Neuronal stem cell (in vitro differentiated cells): ENCODE results near the gene THSD4.

Experiments
- DNase-seq: peaks from one replicate; pipeline ENCODE4 v3.0.0-alpha.2; 2013; ENCODE audit warnings: low spot score
- H2AFZ ChIP-seq: one replicate; pipeline ENCODE4 v1.6.1; 2013; ENCODE audit warnings: mild to moderate bottlenecking, low read length, inconsistent platforms
- H2AK5ac ChIP-seq: 2 replicates; pipeline ENCODE4 v1.6.1; 2013; ENCODE audit warnings: low read depth, mild to moderate bottlenecking, inconsistent platforms, low read length, moderate library complexity, mixed read lengths
- H2BK120ac ChIP-seq: 2 replicates; pipeline ENCODE4 v1.6.1; 2013; ENCODE audit warnings: low read depth, mild to moderate bottlenecking, inconsistent platforms, low read length, moderate library complexity, mixed read lengths
- H2BK12ac ChIP-seq: one replicate; pipeline ENCODE4 v1.6.1; 2013; ENCODE audit warnings: low read length, inconsistent platforms
- H2BK15ac ChIP-seq: 2 replicates; pipeline ENCODE4 v1.6.1; 2013; ENCODE audit warnings: mild to moderate bottlenecking, low read length, inconsistent platforms, mixed read lengths
- H2BK5ac ChIP-seq: one replicate; pipeline ENCODE4 v1.6.1; 2013; ENCODE audit warnings: inconsistent platforms, mild to moderate bottlenecking, low read length, moderate library complexity
- H3K14ac ChIP-seq: one replicate; pipeline ENCODE4 v1.6.1; 2013; ENCODE audit warnings: low read length, inconsistent platforms
- H3K18ac ChIP-seq: 2 replicates; pipeline ENCODE4 v1.6.1; 2013; ENCODE audit warnings: low read length, inconsistent platforms
- H3K23ac ChIP-seq: 2 replicates; pipeline ENCODE4 v1.6.1; 2013; ENCODE audit warnings: low read depth, mild to moderate bottlenecking, mixed read lengths, low read length, inconsistent platforms; ENCODE audit not compliant: poor library complexity
- H3K27ac ChIP-seq: replicated peaks from 3 replicates; pipeline ENCODE4 v1.5.1; 2013; ENCODE audit warnings: low read length, inconsistent platforms
- H3K27me3 ChIP-seq, 3 experiments: 2 replicates each; pipeline ENCODE4 v1.6.1; 2013; ENCODE audit warnings: low read length in 3 of 3, mild to moderate bottlenecking in 2 of 3, inconsistent platforms in 1 of 3, low read depth in 1 of 3, mixed read lengths in 1 of 3, moderate library complexity in 1 of 3; ENCODE audit not compliant: control insufficient read depth in 3 of 3, insufficient read depth in 3 of 3
- H3K36me3 ChIP-seq, 2 donors: replicated peaks in 1 of 2; 2 replicates each; pipeline ENCODE4 v1.6.1; 2013; ENCODE audit warnings: low read length in 2 of 2; ENCODE audit not compliant: control insufficient read depth in 2 of 2, insufficient read depth in 2 of 2
- H3K4ac ChIP-seq: 2 replicates; pipeline ENCODE4 v1.6.1; 2013; ENCODE audit warnings: inconsistent platforms, mild to moderate bottlenecking, low read length, moderate library complexity
- H3K4me1 ChIP-seq, 2 donors: 1 replicate in 1 of 2; 2 replicates in 1 of 2; pipeline ENCODE4 v1.6.1; 2013; ENCODE audit warnings: low read length in 2 of 2, low read depth in 1 of 2; ENCODE audit not compliant: control insufficient read depth in 2 of 2, insufficient read depth in 1 of 2
- H3K4me2 ChIP-seq: one replicate; pipeline ENCODE4 v1.6.1; 2013; ENCODE audit warnings: mild to moderate bottlenecking, low read length, inconsistent platforms; ENCODE audit not compliant: insufficient read depth, poor library complexity, severe bottlenecking
- H3K4me3 ChIP-seq, 2 donors: 2 replicates each; pipeline ENCODE4 v1.5.1; 2013; ENCODE audit warnings: low read length in 2 of 2, mild to moderate bottlenecking in 2 of 2, inconsistent platforms in 1 of 2, moderate library complexity in 1 of 2
- H3K79me1 ChIP-seq: one replicate; pipeline ENCODE4 v1.6.1; 2013; ENCODE audit warnings: low read depth, mild to moderate bottlenecking, inconsistent platforms, low read length, moderate library complexity
- H3K9ac ChIP-seq: one replicate; pipeline ENCODE4 v1.6.1; 2013; ENCODE audit warnings: mild to moderate bottlenecking, low read depth, low read length, inconsistent platforms; ENCODE audit not compliant: poor library complexity
- H3K9me3 ChIP-seq, 2 donors: replicated peaks in 1 of 2; 2 replicates each; pipeline versions ENCODE3 to v1.6.1; 2013; ENCODE audit warnings: low read length in 2 of 2, mild to moderate bottlenecking in 2 of 2, inconsistent platforms in 1 of 2, low read depth in 1 of 2, mixed read lengths in 1 of 2, moderate library complexity in 1 of 2; ENCODE audit not compliant: control insufficient read depth in 2 of 2, insufficient read depth in 1 of 2
- H4K8ac ChIP-seq: one replicate; pipeline ENCODE4 v1.6.1; 2013; ENCODE audit warnings: low read depth, mild to moderate bottlenecking, inconsistent platforms, low read length, moderate library complexity
- H4K91ac ChIP-seq: one replicate; pipeline ENCODE4 v1.6.1; 2013; ENCODE audit warnings: low read length, low read depth, mild to moderate bottlenecking, inconsistent platforms; ENCODE audit not compliant: poor library complexity
- WGBS, 2 donors: extraction: QIAGEN DNeasy Blood & Tissue Kit; methylation state at CpG; one replicate each; pipeline ENCODE4 v1.1.7; 2013; ENCODE audit warnings: missing lambda C conversion rate in 2 of 2, mixed read lengths in 1 of 2; ENCODE audit not compliant: insufficient read length in 2 of 2, insufficient replicate concordance in 1 of 2; ENCODE audit errors: extremely low coverage in 2 of 2; 5-methylcytosine and 5-hydroxymethylcytosine counted together

The THSD4 gene

GRCh38 chr15:71634820-71635560 lies 519.7 kb downstream of the THSD4 start:
- Histone ChIP-seq H3K36me3 (no peaks in the 10 kb centered on the region), H2BK5ac (no peak overlapping the region), H3K14ac (no peak overlapping the region), H2BK12ac (no peak overlapping the region), H3K23ac (no peak overlapping the region), H3K9me3 (no peaks in the 10 kb centered on the region), H3K79me1 (no peaks in the 10 kb centered on the region), H2BK120ac (no peak overlapping the region), H3K27me3 (no peaks in the 10 kb centered on the region), H2AFZ (no peak overlapping the region), H2AK5ac (no peak overlapping the region), H3K18ac (no peak overlapping the region), H4K91ac (no peak overlapping the region), H3K27ac (no peak overlapping the region), H3K4me1 (peaks cover 9 to 26% of the 10 kb centered on the region in 2 donors), H2BK15ac (no peak overlapping the region), H4K8ac (no peak overlapping the region), H3K4me2 (no peak overlapping the region), H3K4me3 (no peak overlapping the region), H3K4ac (no peak overlapping the region), H3K9ac (no peak overlapping the region)
- no CpG with 5 or more reads among the region's 6 CpGs for WGBS, 2 donors
- DNase-seq, result peak; percentile 21

DNA sequence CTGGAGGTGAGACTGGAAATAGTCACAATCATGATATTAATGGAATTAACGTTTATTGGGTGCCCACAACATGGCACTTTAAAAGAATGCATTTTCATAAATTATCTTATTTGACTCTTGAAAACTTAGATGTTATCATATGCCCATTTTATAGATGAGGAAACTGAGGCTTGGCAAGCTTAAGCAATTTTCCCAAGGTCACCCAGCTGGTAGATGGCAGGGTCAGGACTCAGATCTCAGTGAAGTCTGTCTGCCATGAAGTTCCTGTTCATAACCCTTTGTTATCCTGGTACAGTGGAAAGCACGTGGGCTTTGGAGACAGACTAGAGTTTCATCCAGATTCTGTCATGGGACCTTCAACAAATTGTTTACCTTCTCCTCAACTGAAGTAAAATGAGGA lies 520.5 kb downstream of the THSD4 start:
- Histone ChIP-seq H3K4ac (no peak overlapping the region), H3K4me2 (no peak overlapping the region), H3K9ac (no peak overlapping the region), H3K27ac (no peak overlapping the region), H3K9me3 (no peaks in the 10 kb centered on the region), H3K18ac (no peak overlapping the region), H2BK12ac (no peak overlapping the region), H3K4me1 (peaks cover 9 to 19% of the 10 kb centered on the region in 2 donors), H2AFZ (no peak overlapping the region), H2BK120ac (no peak overlapping the region), H3K79me1 (no peaks in the 10 kb centered on the region), H3K4me3 (no peak overlapping the region), H4K8ac (no peak overlapping the region), H2BK15ac (no peak overlapping the region), H3K14ac (no peak overlapping the region), H2AK5ac (no peak overlapping the region), H4K91ac (no peak overlapping the region), H3K23ac (no peak overlapping the region), H3K27me3 (no peaks in the 10 kb centered on the region), H3K36me3 (no peaks in the 10 kb centered on the region), H2BK5ac (no peak overlapping the region)
- WGBS, 2 donors, result no CpG with 5 or more reads among the region's 2 CpGs
- no peak for DNase-seq

GRCh38 chr15:71638876-71639275 lies 523.6 kb downstream of the THSD4 start:
- no peak overlapping the region for H3K4ac ChIP-seq
- H3K14ac ChIP-seq, result no peak overlapping the region
- WGBS, 2 donors, result no CpG with 5 or more reads among the region's 1 CpG
- H4K8ac ChIP-seq, result no peak overlapping the region
- H3K4me3 ChIP-seq, result no peak overlapping the region
- no peak overlapping the region for H2BK5ac ChIP-seq
- H3K9ac ChIP-seq, result no peak overlapping the region
- no peak for DNase-seq
- H3K79me1 ChIP-seq, result no peaks in the 10 kb centered on the region
- no peak overlapping the region for H4K91ac ChIP-seq
- no peak overlapping the region for H2AK5ac ChIP-seq
- H3K4me1 ChIP-seq, result peaks cover 9 to 16% of the 10 kb centered on the region in 2 donors
- H3K18ac ChIP-seq, result no peak overlapping the region
- H3K4me2 ChIP-seq, result no peak overlapping the region
- no peak overlapping the region for H2BK12ac ChIP-seq
- H3K23ac ChIP-seq, result no peak overlapping the region
- H3K27me3 ChIP-seq, result no peaks in the 10 kb centered on the region
- H3K9me3 ChIP-seq, result no peaks in the 10 kb centered on the region
- no peak overlapping the region for H3K27ac ChIP-seq
- H3K36me3 ChIP-seq, result no peaks in the 10 kb centered on the region
- H2AFZ ChIP-seq, result peak overlapping the region; percentile 16
- H2BK15ac ChIP-seq, result no peak overlapping the region
- H2BK120ac ChIP-seq, result no peak overlapping the region

DNA sequence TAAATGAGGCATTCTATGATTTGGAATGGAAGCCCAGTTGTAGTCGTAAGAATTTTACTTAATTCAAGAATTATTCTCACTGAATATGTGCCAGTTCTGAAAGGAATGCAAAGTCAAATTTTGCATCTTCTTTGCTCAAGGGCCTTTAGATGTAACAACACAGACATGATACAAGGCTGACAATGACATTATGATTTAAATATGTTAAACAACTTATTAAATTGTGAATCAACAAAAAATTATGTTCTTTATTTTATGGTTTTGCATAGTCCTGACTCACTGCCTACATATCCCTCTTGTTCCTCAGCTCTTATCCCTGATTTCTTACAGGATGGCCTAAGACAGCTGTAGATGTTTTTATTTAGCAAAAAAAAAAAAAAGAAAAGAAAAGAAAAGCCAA lies 524.2 kb downstream of the THSD4 start:
- no peaks in the 10 kb centered on the region for H3K36me3 ChIP-seq
- no peak overlapping the region for H3K9ac ChIP-seq
- no peak overlapping the region for H3K27ac ChIP-seq
- H3K9me3 ChIP-seq, result no peaks in the 10 kb centered on the region
- no peak overlapping the region for H4K91ac ChIP-seq
- no peak overlapping the region for H2AK5ac ChIP-seq
- H3K18ac ChIP-seq, result no peak overlapping the region
- H3K14ac ChIP-seq, result no peak overlapping the region
- H3K27me3 ChIP-seq, result no peaks in the 10 kb centered on the region
- H2AFZ ChIP-seq, result no peak overlapping the region
- no peak overlapping the region for H3K4ac ChIP-seq
- no peak overlapping the region for H2BK15ac ChIP-seq
- no peak overlapping the region for H2BK12ac ChIP-seq
- no CpG with 5 or more reads among the region's 1 CpG for WGBS, 2 donors
- no peak for DNase-seq
- no peak overlapping the region for H3K4me2 ChIP-seq
- peaks cover 7 to 11% of the 10 kb centered on the region in 2 donors for H3K4me1 ChIP-seq
- H2BK120ac ChIP-seq, result no peak overlapping the region
- H3K79me1 ChIP-seq, result no peaks in the 10 kb centered on the region
- no peak overlapping the region for H3K4me3 ChIP-seq
- H2BK5ac ChIP-seq, result no peak overlapping the region
- no peak overlapping the region for H3K23ac ChIP-seq
- H4K8ac ChIP-seq, result no peak overlapping the region
